ENCODE measurements around the gene NOS2. TPM values are rescaled to one million over a fixed set of nuclear protein-coding genes. Genes with fewer than 3 reads are reported as not detected.
"Not testable (repeated sequence)": the region's sequence is repeated elsewhere in the genome, so short reads cannot be mapped to it uniquely, and the experiment has no call there.

Gene NOS2
- polyA plus RNA-seq, 1 donor from 2014 or later, result 0.53 TPM

DNA sequence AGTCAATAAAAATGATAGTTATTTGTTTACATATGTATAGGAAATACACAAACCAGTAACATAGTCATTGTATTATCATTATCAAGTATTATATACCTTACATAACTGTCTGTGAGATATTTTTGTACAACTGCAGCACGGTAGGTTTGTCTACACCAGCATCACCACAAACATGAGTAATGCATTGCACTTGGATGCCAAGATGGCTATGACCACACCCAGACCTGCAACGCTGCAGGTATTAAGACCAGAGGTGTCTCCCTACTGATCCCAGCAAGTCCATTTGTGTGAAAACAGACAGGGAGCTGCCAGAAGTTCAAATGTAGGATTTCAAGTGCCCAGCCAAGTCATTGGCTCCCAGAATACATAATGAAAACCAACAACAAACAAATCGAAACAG is 34.2 kb upstream of the NOS2 start:
- Histone ChIP-seq H3K4me3 (ENCODE audit: low read length) (no peak overlapping the region), H3K27ac (ENCODE audit: low read length) (no peak overlapping the region), H3K9ac (ENCODE audit: low read length) (no peak overlapping the region), H2AFZ (ENCODE audit: low read depth, low read length) (no peak overlapping the region), H3K9me2 (ENCODE audit: insufficient read depth, low read length) (no peaks in the 10 kb centered on the region), H3K4me2 (ENCODE audit: low read length) (no peak overlapping the region), H3K27me3 (ENCODE audit: insufficient read depth, low read depth, low read length) (no peaks in the 10 kb centered on the region), H4K20me1 (ENCODE audit: insufficient read depth) (no peaks in the 10 kb centered on the region), H3K9me3 (ENCODE audit: low read length) (no peaks in the 10 kb centered on the region), H3F3A (ENCODE audit: insufficient read depth, low read length, poor library complexity, severe bottlenecking) (no peaks in the 10 kb centered on the region), H3K36me3 (ENCODE audit: insufficient read depth, low read length) (no peaks in the 10 kb centered on the region), H3K79me2 (replicated peaks; ENCODE audit: insufficient read depth, low read length) (no peaks in the 10 kb centered on the region)
- TF ChIP-seq EP300 (conservative IDR thresholded peaks at IDR 0.05; ENCODE audit: poor library complexity, severe bottlenecking), result no peak
- TF ChIP-seq POLR2AphosphoS5 (IDR thresholded peaks at IDR 0.05), result no peak
- TF ChIP-seq EZH2 (IDR thresholded peaks at IDR 0.05; ENCODE audit: borderline replicate concordance, insufficient read depth, low read length, poor library complexity, severe bottlenecking), result no peak
- TF ChIP-seq, protein P1, sequence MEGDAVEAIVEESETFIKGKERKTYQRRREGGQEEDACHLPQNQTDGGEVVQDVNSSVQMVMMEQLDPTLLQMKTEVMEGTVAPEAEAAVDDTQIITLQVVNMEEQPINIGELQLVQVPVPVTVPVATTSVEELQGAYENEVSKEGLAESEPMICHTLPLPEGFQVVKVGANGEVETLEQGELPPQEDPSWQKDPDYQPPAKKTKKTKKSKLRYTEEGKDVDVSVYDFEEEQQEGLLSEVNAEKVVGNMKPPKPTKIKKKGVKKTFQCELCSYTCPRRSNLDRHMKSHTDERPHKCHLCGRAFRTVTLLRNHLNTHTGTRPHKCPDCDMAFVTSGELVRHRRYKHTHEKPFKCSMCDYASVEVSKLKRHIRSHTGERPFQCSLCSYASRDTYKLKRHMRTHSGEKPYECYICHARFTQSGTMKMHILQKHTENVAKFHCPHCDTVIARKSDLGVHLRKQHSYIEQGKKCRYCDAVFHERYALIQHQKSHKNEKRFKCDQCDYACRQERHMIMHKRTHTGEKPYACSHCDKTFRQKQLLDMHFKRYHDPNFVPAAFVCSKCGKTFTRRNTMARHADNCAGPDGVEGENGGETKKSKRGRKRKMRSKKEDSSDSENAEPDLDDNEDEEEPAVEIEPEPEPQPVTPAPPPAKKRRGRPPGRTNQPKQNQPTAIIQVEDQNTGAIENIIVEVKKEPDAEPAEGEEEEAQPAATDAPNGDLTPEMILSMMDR (IDR thresholded peaks at IDR 0.05; ENCODE audit: poor library complexity, severe bottlenecking), result no peak
- no peak for TF ChIP-seq SMC3 (conservative IDR thresholded peaks at IDR 0.05; ENCODE audit: poor library complexity)

DNA sequence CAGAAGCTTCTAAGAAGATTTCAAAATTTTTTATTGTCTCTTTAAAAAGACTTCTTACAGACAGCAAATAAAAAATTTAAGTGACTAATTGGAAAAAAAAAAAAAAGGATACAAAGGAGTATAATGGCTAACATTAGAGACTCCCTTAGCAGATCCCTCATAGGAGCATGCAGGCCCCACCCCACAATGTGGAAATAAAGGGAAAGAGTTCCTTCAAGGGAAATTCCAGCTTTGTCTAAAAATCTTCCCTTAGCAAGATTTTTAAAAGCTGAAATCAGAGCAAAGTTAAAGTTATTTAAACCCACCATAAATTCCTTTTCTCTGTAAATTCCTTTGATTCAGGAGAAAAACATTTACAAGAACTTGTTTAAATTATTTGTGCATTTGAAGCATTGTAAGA is 32.5 kb upstream of the NOS2 start:
- H3K9ac ChIP-seq (ENCODE audit: low read length), result no peak overlapping the region
- H3K79me2 ChIP-seq (replicated peaks; ENCODE audit: insufficient read depth, low read length), result no peaks in the 10 kb centered on the region
- no peaks in the 10 kb centered on the region for H3K36me3 ChIP-seq (ENCODE audit: insufficient read depth, low read length)
- H3K9me2 ChIP-seq (ENCODE audit: insufficient read depth, low read length), result no peaks in the 10 kb centered on the region
- H3K4me3 ChIP-seq (ENCODE audit: low read length), result no peak overlapping the region
- no peaks in the 10 kb centered on the region for H3K27me3 ChIP-seq (ENCODE audit: insufficient read depth, low read depth, low read length)
- H3K9me3 ChIP-seq (ENCODE audit: low read length), result no peaks in the 10 kb centered on the region
- TF ChIP-seq TAF1 (IDR thresholded peaks at IDR 0.05; ENCODE audit: low read depth) (no peak), EP300 (conservative IDR thresholded peaks at IDR 0.05; ENCODE audit: poor library complexity, severe bottlenecking) (no peak), EZH2 (IDR thresholded peaks at IDR 0.05; ENCODE audit: borderline replicate concordance, insufficient read depth, low read length, poor library complexity, severe bottlenecking) (no peak), POLR2AphosphoS5 (IDR thresholded peaks at IDR 0.05) (no peak), MXI1 (conservative IDR thresholded peaks at IDR 0.05; ENCODE audit: poor library complexity, severe bottlenecking) (no peak), SMC3 (conservative IDR thresholded peaks at IDR 0.05; ENCODE audit: poor library complexity) (no peak)
- TF ChIP-seq, protein P2, sequence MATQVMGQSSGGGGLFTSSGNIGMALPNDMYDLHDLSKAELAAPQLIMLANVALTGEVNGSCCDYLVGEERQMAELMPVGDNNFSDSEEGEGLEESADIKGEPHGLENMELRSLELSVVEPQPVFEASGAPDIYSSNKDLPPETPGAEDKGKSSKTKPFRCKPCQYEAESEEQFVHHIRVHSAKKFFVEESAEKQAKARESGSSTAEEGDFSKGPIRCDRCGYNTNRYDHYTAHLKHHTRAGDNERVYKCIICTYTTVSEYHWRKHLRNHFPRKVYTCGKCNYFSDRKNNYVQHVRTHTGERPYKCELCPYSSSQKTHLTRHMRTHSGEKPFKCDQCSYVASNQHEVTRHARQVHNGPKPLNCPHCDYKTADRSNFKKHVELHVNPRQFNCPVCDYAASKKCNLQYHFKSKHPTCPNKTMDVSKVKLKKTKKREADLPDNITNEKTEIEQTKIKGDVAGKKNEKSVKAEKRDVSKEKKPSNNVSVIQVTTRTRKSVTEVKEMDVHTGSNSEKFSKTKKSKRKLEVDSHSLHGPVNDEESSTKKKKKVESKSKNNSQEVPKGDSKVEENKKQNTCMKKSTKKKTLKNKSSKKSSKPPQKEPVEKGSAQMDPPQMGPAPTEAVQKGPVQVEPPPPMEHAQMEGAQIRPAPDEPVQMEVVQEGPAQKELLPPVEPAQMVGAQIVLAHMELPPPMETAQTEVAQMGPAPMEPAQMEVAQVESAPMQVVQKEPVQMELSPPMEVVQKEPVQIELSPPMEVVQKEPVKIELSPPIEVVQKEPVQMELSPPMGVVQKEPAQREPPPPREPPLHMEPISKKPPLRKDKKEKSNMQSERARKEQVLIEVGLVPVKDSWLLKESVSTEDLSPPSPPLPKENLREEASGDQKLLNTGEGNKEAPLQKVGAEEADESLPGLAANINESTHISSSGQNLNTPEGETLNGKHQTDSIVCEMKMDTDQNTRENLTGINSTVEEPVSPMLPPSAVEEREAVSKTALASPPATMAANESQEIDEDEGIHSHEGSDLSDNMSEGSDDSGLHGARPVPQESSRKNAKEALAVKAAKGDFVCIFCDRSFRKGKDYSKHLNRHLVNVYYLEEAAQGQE (IDR thresholded peaks at IDR 0.05; ENCODE audit: borderline replicate concordance), result no peak
- TF ChIP-seq, protein P1 (IDR thresholded peaks at IDR 0.05; ENCODE audit: poor library complexity, severe bottlenecking), result no peak
- H4K20me1 ChIP-seq (ENCODE audit: insufficient read depth), result no peaks in the 10 kb centered on the region
- no peak overlapping the region for H3K4me2 ChIP-seq (ENCODE audit: low read length)
- H3K27ac ChIP-seq (ENCODE audit: low read length), result no peak overlapping the region
- no peaks in the 10 kb centered on the region for H3F3A ChIP-seq (ENCODE audit: insufficient read depth, low read length, poor library complexity, severe bottlenecking)
- H2AFZ ChIP-seq (ENCODE audit: low read depth, low read length), result no peak overlapping the region

DNA sequence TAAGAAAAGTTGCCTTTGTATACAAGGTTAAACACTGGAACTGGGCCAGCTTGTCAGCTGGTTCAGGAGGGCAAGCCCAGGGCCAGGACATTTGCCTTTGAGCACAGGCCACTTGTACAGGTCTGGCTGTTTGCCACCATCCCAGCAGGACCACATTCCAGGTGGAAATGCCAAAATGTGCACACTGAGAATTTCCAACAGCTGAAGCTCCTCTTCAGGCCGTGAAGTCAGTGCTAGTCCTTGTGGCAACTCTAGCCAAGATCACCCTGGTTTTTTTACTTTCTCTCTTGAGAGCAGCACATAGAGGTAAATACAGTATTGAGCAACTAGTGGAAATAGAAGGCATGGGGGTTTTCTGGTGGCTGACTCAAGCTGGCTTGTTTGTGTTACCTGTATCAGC is 29.6 kb upstream of the NOS2 start:
- not testable (repeated sequence) for H3K9me3 ChIP-seq (ENCODE audit: low read length); H3K27me3 ChIP-seq (ENCODE audit: insufficient read depth, low read depth, low read length); H2AFZ ChIP-seq (ENCODE audit: low read depth, low read length); H3K9ac ChIP-seq (ENCODE audit: low read length); H3K9me2 ChIP-seq (ENCODE audit: insufficient read depth, low read length); H3K36me3 ChIP-seq (ENCODE audit: insufficient read depth, low read length); H3K27ac ChIP-seq (ENCODE audit: low read length); H3K4me3 ChIP-seq (ENCODE audit: low read length); H3F3A ChIP-seq (ENCODE audit: insufficient read depth, low read length, poor library complexity, severe bottlenecking); H4K20me1 ChIP-seq (ENCODE audit: insufficient read depth); H3K79me2 ChIP-seq (replicated peaks; ENCODE audit: insufficient read depth, low read length); H3K4me2 ChIP-seq (ENCODE audit: low read length)

DNA sequence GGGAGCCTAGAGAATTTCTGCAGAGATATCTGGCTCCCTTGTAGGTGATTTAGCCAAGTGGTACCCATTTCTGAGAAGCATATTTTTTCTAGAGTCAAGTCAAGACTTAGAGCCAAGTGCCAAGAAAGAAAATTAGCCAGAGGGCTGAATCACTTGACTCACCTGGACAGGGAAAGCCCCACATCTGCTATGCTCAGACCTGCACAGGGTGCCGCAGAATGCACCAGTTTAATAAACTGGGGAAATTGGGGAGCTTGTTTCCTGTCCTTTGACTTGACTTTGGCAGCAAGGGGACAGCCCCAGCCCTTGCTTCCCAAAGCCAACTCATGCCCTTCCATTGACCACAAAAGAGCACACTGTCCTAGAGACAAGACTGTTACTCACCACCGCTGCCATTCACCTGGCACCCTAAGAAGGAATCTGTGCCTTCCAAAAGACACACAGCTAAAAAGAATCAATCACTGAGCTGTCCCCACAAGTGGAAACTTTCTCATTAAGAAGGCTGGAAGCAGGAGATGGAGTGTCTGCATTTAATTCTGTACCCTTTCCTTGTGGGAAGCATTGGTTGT is 28.9 kb upstream of the NOS2 start:
- not testable (repeated sequence) for H3F3A ChIP-seq (ENCODE audit: insufficient read depth, low read length, poor library complexity, severe bottlenecking); H3K4me3 ChIP-seq (ENCODE audit: low read length); H4K20me1 ChIP-seq (ENCODE audit: insufficient read depth); H3K27me3 ChIP-seq (ENCODE audit: insufficient read depth, low read depth, low read length); H3K9ac ChIP-seq (ENCODE audit: low read length); H3K79me2 ChIP-seq (replicated peaks; ENCODE audit: insufficient read depth, low read length); H3K9me3 ChIP-seq (ENCODE audit: low read length); H3K27ac ChIP-seq (ENCODE audit: low read length); H3K4me2 ChIP-seq (ENCODE audit: low read length); H2AFZ ChIP-seq (ENCODE audit: low read depth, low read length); H3K9me2 ChIP-seq (ENCODE audit: insufficient read depth, low read length); H3K36me3 ChIP-seq (ENCODE audit: insufficient read depth, low read length)

Measured in neural cell (in vitro differentiated cells).